Right forelimb (tissue), 1 donor: ENCODE measurements around the gene INPP5A.
A peak's percentile ranks its signal among the peaks of the same experiment; 100 is the strongest.

Experiments
- DNase-seq: peaks from one replicate; pipeline ENCODE4 v3.0.0-alpha.2; 2018

The INPP5A gene

GRCh38 chr10:132810807-132811700, 273.5 kb downstream of the INPP5A start:
- DNase-seq = peak; percentile 24

DNA sequence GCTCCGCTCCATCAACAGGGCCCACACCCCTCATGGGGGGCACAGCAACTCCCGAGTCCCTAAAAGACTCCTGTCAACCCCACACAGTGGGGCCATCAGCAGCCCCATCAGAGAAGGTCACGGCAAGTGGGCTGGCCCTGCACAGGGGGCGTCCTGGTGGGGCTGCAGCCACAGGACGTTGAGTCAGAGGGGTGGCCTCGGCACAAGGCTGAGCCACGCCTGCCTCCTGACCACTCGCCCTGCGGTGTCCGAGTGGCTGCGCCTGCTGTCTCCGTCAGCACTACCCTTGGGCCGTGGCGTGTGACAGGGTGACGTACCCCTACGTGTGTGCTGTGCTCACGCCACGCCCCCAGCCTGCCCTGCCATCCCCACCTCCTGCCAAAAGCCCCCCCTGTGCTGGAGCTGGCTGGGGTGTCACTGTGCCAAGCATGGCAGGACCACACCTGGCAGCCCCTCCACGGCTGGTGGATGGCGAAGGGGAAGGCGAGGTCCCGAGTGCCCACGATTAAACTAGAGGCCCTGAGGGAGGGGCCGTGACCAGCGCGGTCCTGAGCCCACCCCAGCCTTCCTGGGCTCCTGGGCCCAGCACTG, 274.4 kb downstream of the INPP5A start:
- DNase-seq = peak; percentile 30

- peak; percentile 18 for DNase-seq
These were observed 274.9 kb downstream of the INPP5A start for GRCh38 chr10:132812520-132812919.

DNA sequence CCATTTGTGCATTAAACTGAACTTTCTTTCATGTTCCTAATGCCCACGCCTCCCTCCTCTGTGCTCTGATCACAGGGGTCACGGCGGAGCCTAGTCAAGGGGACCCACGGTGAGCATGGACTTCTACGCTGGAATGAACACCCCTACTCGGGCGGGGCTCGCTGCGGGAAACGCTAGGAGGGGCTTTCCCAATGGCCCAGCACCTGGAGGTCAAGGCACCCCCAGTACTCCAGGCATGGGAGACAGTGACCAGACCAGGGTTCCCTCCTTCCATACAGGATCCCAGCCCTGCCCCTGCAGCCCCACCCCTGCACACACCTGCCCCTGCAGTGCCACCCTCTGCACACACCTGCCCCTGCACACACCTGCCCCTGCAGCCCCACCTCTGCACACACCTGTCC, 275.4 kb downstream of the INPP5A start:
- no peak for DNase-seq

DNA sequence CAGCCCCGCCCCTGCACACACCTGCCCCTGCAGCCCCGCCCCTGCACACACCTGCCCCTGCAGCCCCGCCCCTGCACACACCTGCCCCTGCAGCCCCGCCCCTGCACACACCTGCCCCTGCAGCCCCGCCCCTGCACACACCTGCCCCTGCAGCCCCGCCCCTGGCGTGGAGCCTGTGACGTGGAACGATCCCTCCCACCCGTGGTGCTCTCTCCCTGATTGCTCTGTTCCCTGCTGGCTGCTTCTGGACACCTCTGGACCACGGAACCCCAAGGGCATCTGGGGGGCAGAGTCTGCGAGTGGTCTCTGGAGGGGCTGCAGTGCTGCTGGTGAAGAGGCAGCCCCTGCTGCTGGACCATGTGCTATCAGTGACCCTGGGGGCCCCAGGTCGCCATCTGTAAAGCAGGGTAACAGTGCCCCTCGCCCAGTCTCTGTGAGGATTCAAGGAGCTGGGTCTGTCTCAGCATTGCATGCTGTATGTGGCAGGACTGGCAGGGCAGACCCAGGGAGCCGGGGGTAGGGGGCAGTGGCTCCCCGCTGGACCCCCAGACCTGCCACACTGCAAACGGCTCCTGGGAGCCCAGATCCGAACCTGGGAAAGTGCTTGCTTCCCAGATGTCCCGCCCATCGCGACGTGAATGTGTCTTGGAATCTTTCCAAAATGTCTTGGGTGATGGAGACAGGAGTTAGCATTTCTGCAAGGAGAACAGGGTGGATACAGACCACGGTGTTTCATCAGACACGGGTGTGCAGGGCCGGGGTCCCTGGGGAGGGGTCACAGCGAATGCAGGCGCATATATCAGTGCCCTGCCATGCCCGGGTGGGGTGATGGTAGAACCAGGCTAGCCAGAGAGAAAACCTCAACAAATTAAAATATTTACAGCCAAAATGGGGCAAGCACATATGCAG, 276.2 kb downstream of the INPP5A start:
- peak; percentile 9 for DNase-seq

GRCh38 chr10:132814469-132814856, 276.9 kb downstream of the INPP5A start:
- peak; percentile 18 for DNase-seq

DNA sequence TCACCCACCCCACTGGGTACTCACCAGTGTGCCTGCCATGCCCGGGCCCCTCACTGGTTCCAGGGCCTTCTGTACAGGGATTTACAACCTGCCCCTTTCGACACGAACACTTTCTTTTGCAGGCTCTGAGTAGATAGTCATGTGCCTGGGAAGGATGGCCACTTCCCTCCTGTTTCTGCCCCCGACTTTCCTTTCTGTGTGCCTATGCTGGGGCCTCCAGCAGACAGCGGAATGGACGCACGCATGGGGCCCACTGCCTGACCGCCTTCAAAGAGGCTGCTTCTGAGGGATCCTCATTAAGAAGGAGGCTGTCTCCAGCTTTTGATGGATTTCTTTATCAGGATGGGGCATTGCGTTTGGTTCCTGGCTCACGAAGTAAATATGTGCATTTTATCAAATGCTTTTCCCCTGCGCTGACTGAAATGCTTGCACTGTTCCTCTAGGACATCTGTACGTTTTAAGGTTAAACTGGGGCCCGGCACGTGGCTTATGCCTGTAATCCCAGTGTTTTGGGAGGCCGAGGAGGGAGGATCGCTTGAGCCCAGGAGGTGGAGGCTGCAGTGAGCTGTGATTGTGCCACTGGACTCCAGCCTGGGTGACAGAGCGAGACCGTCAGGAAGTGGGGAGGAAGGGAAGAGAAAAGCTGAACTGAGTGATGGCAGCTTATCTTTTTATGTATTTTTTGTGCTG, 277.7 kb downstream of the INPP5A start:
- peak; percentile 21 for DNase-seq

- DNase-seq = no peak
These were observed 279.1 kb downstream of the INPP5A start for GRCh38 chr10:132816718-132817117.

GRCh38 chr10:132817701-132818211, 280.2 kb downstream of the INPP5A start:
- DNase-seq = peak; percentile 18

DNA sequence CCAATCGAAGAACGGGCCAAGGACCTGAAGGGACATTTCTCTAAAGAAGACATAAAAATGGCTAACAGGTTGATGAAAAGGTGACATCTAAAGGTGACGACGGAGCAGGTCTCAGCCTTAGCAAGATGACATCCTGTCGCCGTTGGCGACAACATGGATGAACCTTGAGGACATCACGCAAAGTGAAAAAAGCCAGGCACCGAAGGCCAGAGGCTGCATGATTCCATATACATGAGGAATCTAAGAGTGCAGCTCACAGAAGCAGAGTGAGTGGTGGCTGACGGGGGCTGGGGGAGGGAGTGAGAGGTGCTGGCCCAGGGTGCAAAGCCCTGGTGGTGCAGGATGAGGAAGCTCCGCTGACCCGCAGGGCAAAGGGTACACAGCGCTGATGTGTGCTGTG, 282.5 kb downstream of the INPP5A start:
- DNase-seq = peak; percentile 19

DNA sequence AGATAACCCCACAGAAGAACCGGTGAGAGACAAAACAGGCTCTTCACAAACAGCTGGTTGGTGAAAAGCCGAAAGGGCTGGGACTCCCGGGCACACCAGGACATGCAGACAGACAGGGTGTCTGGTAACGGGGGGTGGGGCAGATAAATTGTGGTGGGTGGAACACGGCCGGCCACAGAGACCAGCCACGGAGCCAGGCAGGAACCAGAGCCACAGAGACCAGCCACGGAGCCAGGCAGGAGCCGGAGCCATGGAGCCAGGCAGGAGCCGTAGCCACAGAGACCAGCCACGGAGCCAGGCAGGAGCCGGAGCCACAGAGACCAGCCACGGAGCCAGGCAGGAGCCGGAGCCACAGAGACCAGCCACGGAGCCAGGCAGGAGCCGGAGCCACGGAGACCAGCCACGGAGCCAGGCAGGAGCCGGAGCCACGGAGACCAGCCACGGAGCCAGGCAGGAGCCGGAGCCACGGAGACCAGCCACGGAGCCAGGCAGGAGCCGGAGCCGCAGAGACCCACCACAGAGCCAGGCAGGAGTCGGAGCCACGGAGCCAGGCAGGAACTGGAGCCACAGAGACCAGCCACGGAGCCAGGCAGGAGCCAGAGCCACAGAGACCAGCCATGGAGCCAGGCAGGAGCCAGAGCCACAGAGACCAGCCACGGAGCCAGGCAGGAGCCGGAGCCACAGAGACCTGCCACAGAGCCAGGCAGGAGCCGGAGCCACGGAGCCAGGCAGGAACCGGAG, 288.4 kb downstream of the INPP5A start:
- DNase-seq = peak; percentile 12

- DNase-seq = no peak
These were observed 289.2 kb downstream of the INPP5A start for GRCh38 chr10:132826524-132827422.

DNA sequence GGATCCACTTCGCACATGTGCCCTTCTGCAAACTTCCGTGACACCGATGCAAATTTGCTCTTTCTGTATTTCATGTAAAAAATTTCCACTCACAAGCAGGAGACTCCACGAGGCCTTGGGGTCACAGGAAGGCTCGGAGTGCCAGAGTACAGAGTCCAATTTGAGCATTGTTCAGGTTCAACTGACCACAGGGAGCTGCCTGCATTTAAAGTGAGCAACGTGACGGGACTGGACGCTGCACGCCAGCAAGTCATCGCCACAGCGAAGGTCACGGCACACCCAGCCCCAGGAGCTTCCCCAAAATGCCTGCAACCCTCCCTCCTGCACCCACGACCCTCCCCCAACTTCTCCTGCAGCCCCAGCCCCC, 289.8 kb downstream of the INPP5A start:
- DNase-seq = peak; percentile 3

- DNase-seq = no peak
These were observed 290.4 kb downstream of the INPP5A start for GRCh38 chr10:132827861-132828539.

DNA sequence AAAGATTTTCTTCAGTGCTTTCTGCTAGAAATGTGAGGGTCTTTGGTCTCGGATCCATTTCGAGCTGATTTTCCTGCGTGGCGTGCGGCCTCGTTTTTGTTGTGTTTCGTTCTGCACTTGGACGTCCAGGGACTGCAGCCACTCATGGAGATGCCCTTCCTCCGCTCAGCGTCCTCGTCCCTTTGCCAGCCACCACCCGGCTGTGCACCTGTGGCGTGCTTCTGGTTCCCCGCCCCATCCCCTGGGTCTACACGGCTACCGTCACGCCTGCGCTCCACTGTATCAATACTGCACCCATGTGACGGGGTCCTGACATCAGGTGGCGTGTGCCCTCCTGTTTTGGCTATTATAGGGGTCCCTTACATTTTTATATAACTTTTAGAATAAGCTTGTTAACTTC, 291.1 kb downstream of the INPP5A start:
- DNase-seq = no peak

DNA sequence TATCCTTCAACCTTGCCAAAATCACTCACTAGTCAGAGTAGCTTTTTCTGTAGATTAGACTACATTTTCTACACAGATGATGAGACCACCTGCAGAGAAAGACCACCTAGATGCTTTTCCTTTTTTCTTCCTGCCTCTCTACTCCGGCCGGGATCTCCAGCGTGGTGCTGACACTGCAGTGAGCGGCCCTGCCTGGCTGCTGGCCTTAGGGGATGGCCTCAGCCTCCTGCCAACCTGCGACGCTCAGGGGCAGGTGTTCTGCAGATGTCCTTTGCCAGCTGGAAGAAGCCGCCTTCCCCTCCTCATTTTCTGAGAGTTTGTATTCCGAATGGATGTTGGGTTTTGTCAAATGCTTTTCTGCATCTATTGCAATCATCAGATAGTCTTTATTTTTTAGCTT, 291.8 kb downstream of the INPP5A start:
- no peak for DNase-seq

- peak; percentile 29 for DNase-seq
These were observed 294.8 kb downstream of the INPP5A start for GRCh38 chr10:132832186-132832969.
